Neural progenitor cell (in vitro differentiated cells): ENCODE results near the gene MTRFR. TPM values are rescaled to one million over a fixed set of nuclear protein-coding genes. Genes with fewer than 3 reads are reported as not detected.

Experiments used
- DNase-seq: peaks from one replicate; pipeline ENCODE4 v3.0.0-alpha.2; 2016; ENCODE audit warnings: low spot score
- H2AFZ ChIP-seq: fragments of 200-600 bp; sonication (generic); replicated peaks from 2 replicates; pipeline ENCODE4 v1.6.1; 2016; ENCODE audit warnings: antibody characterized with exemption
- H3F3A ChIP-seq: fragments of 200-600 bp; sonication (generic); 2 replicates; pipeline ENCODE4 v1.6.1; 2016; ENCODE audit warnings: antibody characterized with exemption, low read depth
- H3K27ac ChIP-seq: fragments of 200-600 bp; sonication (generic); 2 replicates; pipeline ENCODE4 v1.5.1; 2016; ENCODE audit warnings: mild to moderate bottlenecking
- H3K27me3 ChIP-seq: fragments of 200-600 bp; sonication (generic); 2 replicates; pipeline ENCODE4 v1.6.1; 2016; ENCODE audit warnings: mild to moderate bottlenecking, moderate library complexity
- H3K36me3 ChIP-seq: fragments of 200-600 bp; sonication (generic); 2 replicates; pipeline ENCODE4 v1.5.1; 2016
- H3K4me1 ChIP-seq: fragments of 200-600 bp; sonication (generic); 2 replicates; pipeline ENCODE4 v1.6.1; 2016; ENCODE audit warnings: mixed run types
- H3K4me2 ChIP-seq: fragments of 200-600 bp; sonication (generic); 2 replicates; pipeline ENCODE4 v1.6.1; 2016
- H3K4me3 ChIP-seq: fragments of 200-600 bp; sonication (generic); 2 replicates; pipeline ENCODE4 v1.5.1; 2016
- H3K79me2 ChIP-seq: fragments of 200-600 bp; sonication (generic); 2 replicates; pipeline ENCODE4 v1.6.1; 2016; ENCODE audit warnings: low read depth
- H3K9ac ChIP-seq: fragments of 200-600 bp; sonication (generic); 2 replicates; pipeline ENCODE4 v1.6.1; 2016
- H3K9me3 ChIP-seq: fragments of 200-600 bp; sonication (generic); 2 replicates; pipeline ENCODE4 v1.5.1; 2016; ENCODE audit warnings: low read depth
- H4K20me1 ChIP-seq: fragments of 200-600 bp; sonication (generic); 2 replicates; pipeline ENCODE4 v1.6.1; 2016; ENCODE audit warnings: low read depth
- H3K27ac Mint-ChIP-seq: 3 replicates; pipeline ENCODE4 v1.8.0; 2021; ENCODE audit warnings: mixed read lengths
- H3K27me3 Mint-ChIP-seq: 2 replicates; pipeline ENCODE4 v1.8.0; 2022; ENCODE audit warnings: low read depth, mild to moderate bottlenecking, inconsistent platforms, moderate library complexity, mixed read lengths; ENCODE audit not compliant: insufficient read depth
- H3K36me3 Mint-ChIP-seq: 3 replicates; pipeline ENCODE4 v1.8.0; 2021; ENCODE audit warnings: mixed read lengths
- H3K4me1 Mint-ChIP-seq: 3 replicates; pipeline ENCODE4 v1.8.0; 2021; ENCODE audit warnings: mixed read lengths
- H3K4me3 Mint-ChIP-seq: 3 replicates; pipeline ENCODE4 v1.8.0; 2021; ENCODE audit warnings: mild to moderate bottlenecking, moderate library complexity, mixed read lengths
- H3K9me3 Mint-ChIP-seq: 3 replicates; pipeline ENCODE4 v1.8.0; 2020; ENCODE audit warnings: mixed read lengths
- CTCF ChIP-seq: fragments of 200-600 bp; sonication (generic); IDR thresholded peaks from 2 replicates; pipeline ENCODE4 v1.5.1; 2017; ENCODE audit warnings: antibody characterized with exemption, mild to moderate bottlenecking
- EZH2 ChIP-seq: fragments of 200-600 bp; sonication (generic); IDR thresholded peaks from 2 replicates; pipeline ENCODE4 v1.6.1; 2017; ENCODE audit warnings: antibody characterized with exemption, mild to moderate bottlenecking, moderate library complexity
- EZH2phosphoT487 ChIP-seq: fragments of 200-600 bp; sonication (generic); IDR thresholded peaks from 2 replicates; pipeline ENCODE4 v1.6.1; 2017; ENCODE audit warnings: antibody characterized with exemption
- total RNA-seq: library from RNA; depleted of rRNA; stranded (reverse); fragments of >200 nt; gene quantifications from 2 replicates; pipeline ENCODE4 v1.2.3, GENCODE V29; 2015; ENCODE audit warnings: low replicate concordance

Gene MTRFR
- total RNA-seq, 1 donor from 2014 or later = 12.7 TPM

- Histone ChIP-seq H3K9ac (no peak overlapping the region), H2AFZ (no peak overlapping the region), H3K79me2 (peaks cover 48% of the 10 kb centered on the region), H3K4me1 (peaks cover 38% of the 10 kb centered on the region), H3K4me2 (peak overlapping the region; percentile 19), H3K27me3 (no peaks in the 10 kb centered on the region), H3K9me3 (no peaks in the 10 kb centered on the region), H3K27ac (peak overlapping the region; percentile 91), H3F3A (peaks cover 67% of the 10 kb centered on the region), H4K20me1 (peaks cover 6% of the 10 kb centered on the region), H3K4me3 (no peak overlapping the region), H3K36me3 (peaks cover 5% of the 10 kb centered on the region)
- TF ChIP-seq EZH2 (no peak), CTCF (no peak), EZH2phosphoT487 (no peak)
- Mint-ChIP-seq H3K4me3 (no peak overlapping the region), H3K4me1 (peaks cover 3% of the 10 kb centered on the region), H3K9me3 (no peaks in the 10 kb centered on the region), H3K36me3 (peaks cover 37% of the 10 kb centered on the region), H3K27me3 (peaks cover 4% of the 10 kb centered on the region), H3K27ac (no peak overlapping the region)
- DNase-seq = no peak
Observed at GRCh38 chr12:123260081-123260480, 26.8 kb downstream of the MTRFR start.

GRCh38 chr12:123261196-123261595 lies 28.0 kb downstream of the MTRFR start:
- H3K27ac Mint-ChIP-seq = no peak overlapping the region
- Histone ChIP-seq H4K20me1 (peaks cover 6% of the 10 kb centered on the region), H3K36me3 (peaks cover 5% of the 10 kb centered on the region), H3K4me3 (no peak overlapping the region), H3F3A (peaks cover 69% of the 10 kb centered on the region), H3K27me3 (no peaks in the 10 kb centered on the region), H3K4me1 (peaks cover 38% of the 10 kb centered on the region), H3K4me2 (peak overlapping the region; percentile 46), H3K9me3 (no peaks in the 10 kb centered on the region), H3K79me2 (peaks cover 59% of the 10 kb centered on the region), H2AFZ (no peak overlapping the region), H3K27ac (peak overlapping the region; percentile 91), H3K9ac (no peak overlapping the region)
- TF ChIP-seq EZH2phosphoT487 (no peak), EZH2 (no peak), CTCF (no peak)
- H3K9me3 Mint-ChIP-seq = no peaks in the 10 kb centered on the region
- DNase-seq = peak; percentile 57
- H3K36me3 Mint-ChIP-seq = peaks cover 38% of the 10 kb centered on the region
- peaks cover 4% of the 10 kb centered on the region for H3K27me3 Mint-ChIP-seq
- H3K4me3 Mint-ChIP-seq = no peak overlapping the region
- peaks cover 3% of the 10 kb centered on the region for H3K4me1 Mint-ChIP-seq

- Histone ChIP-seq H3F3A (peaks cover 68% of the 10 kb centered on the region), H3K4me1 (peaks cover 38% of the 10 kb centered on the region), H3K9me3 (no peaks in the 10 kb centered on the region), H3K36me3 (no peaks in the 10 kb centered on the region), H2AFZ (no peak overlapping the region), H3K27me3 (no peaks in the 10 kb centered on the region), H3K79me2 (peaks cover 77% of the 10 kb centered on the region), H3K9ac (no peak overlapping the region), H3K4me3 (no peak overlapping the region), H4K20me1 (peaks cover 6% of the 10 kb centered on the region), H3K4me2 (no peak overlapping the region), H3K27ac (peak overlapping the region; percentile 91)
- peak overlapping the region; percentile 69 for H3K4me3 Mint-ChIP-seq
- peaks cover 6% of the 10 kb centered on the region for H3K27me3 Mint-ChIP-seq
- H3K9me3 Mint-ChIP-seq = no peaks in the 10 kb centered on the region
- H3K4me1 Mint-ChIP-seq = peaks cover 13% of the 10 kb centered on the region
- peaks cover 45% of the 10 kb centered on the region for H3K36me3 Mint-ChIP-seq
- TF ChIP-seq EZH2 (no peak), CTCF (no peak), EZH2phosphoT487 (no peak)
- peak overlapping the region; percentile 51 for H3K27ac Mint-ChIP-seq
- DNase-seq = no peak
Observed at GRCh38 chr12:123263196-123263817, 30.1 kb downstream of the MTRFR start.
